Measurements from ENCODE around the gene ZDHHC19. TPM values are rescaled to one million over a fixed set of nuclear protein-coding genes. Genes with fewer than 3 reads are reported as not detected.
A peak's percentile ranks its signal among the peaks of the same experiment; 100 is the strongest.

ZDHHC19 gene
- total RNA-seq, 1 donor = not detected

- H3K4me3 ChIP-seq (ENCODE audit: low read depth, low read length) = no peak overlapping the region
- TF ChIP-seq CTCF (IDR thresholded peaks at IDR 0.05; ENCODE audit: insufficient read depth, low read depth, low read length) = no peak
- DNase-seq (ENCODE audit: low read depth) = no peak
Measured at GRCh38 chr3:196232882-196233251, 21.7 kb upstream of the ZDHHC19 start.

GRCh38 chr3:196232154-196232881 is 21.1 kb upstream of the ZDHHC19 start:
- no peak for DNase-seq (ENCODE audit: low read depth)
- no peak for TF ChIP-seq CTCF (IDR thresholded peaks at IDR 0.05; ENCODE audit: insufficient read depth, low read depth, low read length)
- H3K4me3 ChIP-seq (ENCODE audit: low read depth, low read length) = no peak overlapping the region

GRCh38 chr3:196227629-196228493 is 16.7 kb upstream of the ZDHHC19 start:
- no peak for TF ChIP-seq CTCF (IDR thresholded peaks at IDR 0.05; ENCODE audit: insufficient read depth, low read depth, low read length)
- peak; percentile 64 for DNase-seq (ENCODE audit: low read depth)
- H3K4me3 ChIP-seq (ENCODE audit: low read depth, low read length) = peak overlapping the region; percentile 27

GRCh38 chr3:196227121-196227561 is 15.9 kb upstream of the ZDHHC19 start:
- DNase-seq (ENCODE audit: low read depth) = no peak
- peak overlapping the region; percentile 27 for H3K4me3 ChIP-seq (ENCODE audit: low read depth, low read length)
- TF ChIP-seq CTCF (IDR thresholded peaks at IDR 0.05; ENCODE audit: insufficient read depth, low read depth, low read length) = no peak

GRCh38 chr3:196225763-196226364 is 14.7 kb upstream of the ZDHHC19 start:
- H3K4me3 ChIP-seq (ENCODE audit: low read depth, low read length) = no peak overlapping the region
- no peak for TF ChIP-seq CTCF (IDR thresholded peaks at IDR 0.05; ENCODE audit: insufficient read depth, low read depth, low read length)
- DNase-seq (ENCODE audit: low read depth) = no peak

GRCh38 chr3:196225086-196225485 is 13.9 kb upstream of the ZDHHC19 start:
- no peak overlapping the region for H3K4me3 ChIP-seq (ENCODE audit: low read depth, low read length)
- TF ChIP-seq CTCF (IDR thresholded peaks at IDR 0.05; ENCODE audit: insufficient read depth, low read depth, low read length) = no peak
- DNase-seq (ENCODE audit: low read depth) = no peak
